IMR-90 (cell line): ENCODE results near the gene SLBP.

Experiments
- CTCF ChIP-seq: conservative IDR thresholded peaks from 2 replicates; pipeline ENCODE4 v1.5.1; 2012; ENCODE audit warnings: mild to moderate bottlenecking, low read depth, low read length, improper control_type of control experiment
- FOS ChIP-seq: fragments of 150-350 bp; IDR thresholded peaks from 2 replicates; pipeline ENCODE4 v1.6.1; 2016; ENCODE audit warnings: low read depth, low read length
- RFX5 ChIP-seq: IDR thresholded peaks from 2 replicates; pipeline ENCODE4 v1.8.0; 2012; ENCODE audit warnings: low read depth, mild to moderate bottlenecking, low read length, moderate library complexity
- USF2 ChIP-seq: fragments of 150-350 bp; IDR thresholded peaks from 2 replicates; pipeline ENCODE4 v1.6.1; 2017; ENCODE audit warnings: mild to moderate bottlenecking, antibody characterized with exemption, low read length, low read depth

- TF ChIP-seq RFX5: no peak
- TF ChIP-seq FOS: no peak
- TF ChIP-seq CTCF: no peak
- TF ChIP-seq USF2: no peak
These were observed 40.3 kb upstream of the SLBP start for GRCh38 chr4:1752284-1753041.
